Endothelial cell (in vitro differentiated cells): ENCODE results near the gene MYORG. TPM values are rescaled to one million over a fixed set of nuclear protein-coding genes. Genes with fewer than 3 reads are reported as not detected.
A peak's percentile ranks its signal among the peaks of the same experiment; 100 is the strongest.

Source experiments
- DNase-seq: peaks from one replicate; pipeline ENCODE4 v3.0.0; 2021; ENCODE audit warnings: low spot score
- H3K27ac Mint-ChIP-seq: one replicate; pipeline ENCODE4 v1.8.0; 2021; ENCODE audit warnings: mixed read lengths, inconsistent platforms; ENCODE audit not compliant: unreplicated experiment
- H3K27me3 Mint-ChIP-seq: one replicate; pipeline ENCODE4 v1.8.0; 2021; ENCODE audit warnings: mild to moderate bottlenecking, moderate library complexity, mixed read lengths, inconsistent platforms; ENCODE audit not compliant: unreplicated experiment
- H3K36me3 Mint-ChIP-seq: one replicate; pipeline ENCODE4 v1.8.0; 2021; ENCODE audit warnings: mild to moderate bottlenecking, low read depth, mixed read lengths, inconsistent platforms; ENCODE audit not compliant: unreplicated experiment
- H3K4me1 Mint-ChIP-seq: one replicate; pipeline ENCODE4 v1.8.0; 2021; ENCODE audit warnings: mild to moderate bottlenecking, mixed read lengths, inconsistent platforms; ENCODE audit not compliant: unreplicated experiment
- H3K4me3 Mint-ChIP-seq: one replicate; pipeline ENCODE4 v1.8.0; 2021; ENCODE audit warnings: mild to moderate bottlenecking, mixed read lengths, inconsistent platforms; ENCODE audit not compliant: unreplicated experiment
- H3K9me3 Mint-ChIP-seq: one replicate; pipeline ENCODE4 v1.8.0; 2021; ENCODE audit warnings: mixed read lengths, inconsistent platforms; ENCODE audit not compliant: unreplicated experiment
- total RNA-seq: library from RNA; stranded (reverse); fragmentation: NEBNext Ultra II Directional; extraction: Animal tissue kit (Norgen Biotek cat#: 25700); gene quantifications from one replicate; pipeline ENCODE4 v1.2.1, GENCODE V29; 2021; ENCODE audit not compliant: unreplicated experiment
- TF ChIP-seq, protein P1 (sequence below): fragments of 200-600 bp; sonication (generic); IDR thresholded peaks from one replicate; pipeline ENCODE4 v1.5.0; 2021; ENCODE audit warnings: antibody characterized with exemption; ENCODE audit not compliant: unreplicated experiment

MYORG gene
- total RNA-seq, 1 donor from 2014 or later = 77.0 TPM

DNA sequence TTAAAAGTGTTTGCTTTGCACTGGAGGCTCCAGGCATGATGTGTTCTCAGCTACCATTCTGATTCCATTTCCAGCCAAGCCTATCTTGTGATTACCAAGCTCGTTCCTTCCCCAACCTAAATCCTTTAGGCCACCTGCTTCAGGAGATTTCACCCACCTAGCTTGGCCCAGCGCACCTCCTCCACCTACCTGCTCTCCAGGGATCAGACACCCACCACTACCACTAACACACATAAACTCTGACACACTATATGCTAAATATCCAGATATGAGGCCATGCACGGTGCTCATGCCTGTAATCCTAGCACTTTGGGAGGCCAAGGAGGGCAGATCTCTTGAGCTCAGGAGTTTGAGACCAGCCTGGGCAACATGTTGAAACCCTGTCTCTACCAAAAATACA is 2.4 kb downstream of the MYORG start:
- Mint-ChIP-seq H3K27ac (peak overlapping the region; percentile 52), H3K4me3 (peak overlapping the region; percentile 61), H3K9me3 (no peaks in the 10 kb centered on the region), H3K36me3 (peaks cover 41% of the 10 kb centered on the region), H3K4me1 (peaks cover 33% of the 10 kb centered on the region), H3K27me3 (peaks cover 26% of the 10 kb centered on the region)
- TF ChIP-seq, protein P1, sequence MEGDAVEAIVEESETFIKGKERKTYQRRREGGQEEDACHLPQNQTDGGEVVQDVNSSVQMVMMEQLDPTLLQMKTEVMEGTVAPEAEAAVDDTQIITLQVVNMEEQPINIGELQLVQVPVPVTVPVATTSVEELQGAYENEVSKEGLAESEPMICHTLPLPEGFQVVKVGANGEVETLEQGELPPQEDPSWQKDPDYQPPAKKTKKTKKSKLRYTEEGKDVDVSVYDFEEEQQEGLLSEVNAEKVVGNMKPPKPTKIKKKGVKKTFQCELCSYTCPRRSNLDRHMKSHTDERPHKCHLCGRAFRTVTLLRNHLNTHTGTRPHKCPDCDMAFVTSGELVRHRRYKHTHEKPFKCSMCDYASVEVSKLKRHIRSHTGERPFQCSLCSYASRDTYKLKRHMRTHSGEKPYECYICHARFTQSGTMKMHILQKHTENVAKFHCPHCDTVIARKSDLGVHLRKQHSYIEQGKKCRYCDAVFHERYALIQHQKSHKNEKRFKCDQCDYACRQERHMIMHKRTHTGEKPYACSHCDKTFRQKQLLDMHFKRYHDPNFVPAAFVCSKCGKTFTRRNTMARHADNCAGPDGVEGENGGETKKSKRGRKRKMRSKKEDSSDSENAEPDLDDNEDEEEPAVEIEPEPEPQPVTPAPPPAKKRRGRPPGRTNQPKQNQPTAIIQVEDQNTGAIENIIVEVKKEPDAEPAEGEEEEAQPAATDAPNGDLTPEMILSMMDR = no peak
- DNase-seq = no peak

DNA sequence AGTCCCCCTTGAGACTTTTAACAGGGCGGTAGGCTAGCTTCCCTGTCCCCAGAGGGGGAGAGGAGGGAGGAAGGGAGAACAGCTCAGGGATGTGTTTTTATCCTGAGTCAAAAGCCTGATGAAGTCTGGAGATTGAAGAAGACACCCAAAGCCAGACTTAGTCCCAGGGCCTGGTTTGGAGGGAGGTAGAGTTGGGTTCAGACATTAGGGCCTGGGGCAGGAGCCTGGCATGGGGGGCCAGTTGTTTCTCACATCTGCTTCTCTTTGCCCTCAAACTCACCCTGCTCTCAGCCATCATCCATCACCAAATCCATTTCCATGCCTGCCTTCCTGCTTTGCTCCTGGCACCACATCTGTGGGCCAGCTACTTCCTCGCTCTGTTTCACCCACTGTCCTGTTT is 2.9 kb downstream of the MYORG start:
- Mint-ChIP-seq H3K27ac (peak overlapping the region; percentile 52), H3K27me3 (peaks cover 26% of the 10 kb centered on the region), H3K9me3 (peaks cover 3% of the 10 kb centered on the region), H3K36me3 (peaks cover 47% of the 10 kb centered on the region), H3K4me1 (peaks cover 33% of the 10 kb centered on the region), H3K4me3 (peak overlapping the region; percentile 61)
- TF ChIP-seq, protein P1 = no peak
- no peak for DNase-seq

DNA sequence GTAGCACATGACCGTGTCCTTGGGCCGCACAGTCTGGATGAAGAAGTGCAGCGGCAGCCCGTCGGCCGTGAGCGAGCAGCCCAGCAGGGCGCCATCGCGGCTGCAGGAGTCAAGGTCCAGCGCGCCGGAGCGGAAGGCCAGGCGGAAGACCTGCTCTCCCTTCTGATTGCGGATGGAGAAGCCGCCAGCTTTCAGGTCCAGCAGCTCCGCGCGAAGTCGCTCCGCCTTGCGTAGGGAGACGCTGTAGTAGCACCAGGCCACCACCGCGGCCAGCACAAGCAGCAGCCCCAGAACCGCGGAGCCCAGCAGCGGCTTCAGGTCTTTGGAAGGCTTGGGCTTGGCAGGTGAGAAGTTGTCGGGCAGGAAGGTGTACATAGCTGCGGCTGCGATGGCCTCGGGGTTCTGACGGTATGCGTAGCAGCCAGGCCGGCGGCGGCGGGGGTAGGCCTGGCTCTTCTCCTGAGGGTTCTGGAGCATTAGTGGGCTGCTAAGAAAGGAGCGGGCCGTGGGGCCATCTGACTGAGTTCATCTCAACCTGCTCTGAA is 4.2 kb downstream of the MYORG start:
- Mint-ChIP-seq H3K27ac (no peak overlapping the region), H3K4me1 (peaks cover 33% of the 10 kb centered on the region), H3K27me3 (peaks cover 20% of the 10 kb centered on the region), H3K36me3 (peaks cover 59% of the 10 kb centered on the region), H3K4me3 (no peak overlapping the region), H3K9me3 (peaks cover 6% of the 10 kb centered on the region)
- no peak for DNase-seq
- TF ChIP-seq, protein P1 = no peak

DNA sequence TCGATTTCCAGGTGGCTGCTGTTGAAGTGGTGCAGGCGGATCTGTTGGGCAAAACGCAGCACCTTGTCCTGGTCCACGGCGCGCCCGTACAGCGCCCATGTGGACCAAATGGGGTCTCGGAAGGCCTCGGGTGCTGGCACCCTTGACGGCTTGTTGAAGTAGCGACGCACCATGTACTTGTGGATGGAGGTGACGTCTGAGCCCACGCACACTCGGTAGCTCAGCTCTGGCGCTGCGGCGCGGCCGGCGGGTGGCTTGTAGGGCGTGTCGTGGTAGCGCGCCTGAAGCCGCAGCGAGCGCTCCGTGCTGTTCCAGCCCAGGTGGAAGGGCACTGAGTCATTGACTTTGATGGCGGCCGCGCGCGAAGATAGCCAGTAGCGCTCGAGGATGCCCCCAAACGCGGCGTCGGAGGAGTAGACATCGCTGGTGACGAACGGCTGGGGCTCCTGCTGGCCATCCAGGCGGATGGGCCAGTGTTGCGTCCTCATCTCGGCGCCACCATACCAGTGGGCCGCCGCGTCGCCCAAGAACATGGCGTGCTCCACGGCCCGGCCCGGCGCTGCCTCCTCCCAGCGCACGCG is 4.7 kb downstream of the MYORG start:
- Mint-ChIP-seq H3K9me3 (peaks cover 11% of the 10 kb centered on the region), H3K4me1 (peaks cover 33% of the 10 kb centered on the region), H3K27ac (no peak overlapping the region), H3K27me3 (peaks cover 23% of the 10 kb centered on the region), H3K36me3 (peaks cover 64% of the 10 kb centered on the region), H3K4me3 (peak overlapping the region; percentile 21)
- TF ChIP-seq, protein P1 = no peak
- DNase-seq = no peak
